SK-N-SH (cell line): ENCODE measurements around the gene SLC10A7. TPM values are rescaled to one million over a fixed set of nuclear protein-coding genes. Genes with fewer than 3 reads are reported as not detected.

ENCODE experiments used
- CTCF ChIA-PET: fragments of 300-600, 350-600 bp; formaldehyde crosslinking; extraction: SDS; loops from one replicate; lab custom pipeline; 2021; lab: Yijun Ruan, JAX
- POLR2A ChIA-PET: fragments of 350-600 bp; sonication (Branson Sonifier 250); formaldehyde crosslinking; extraction: SDS; loops from one replicate; lab custom pipeline; 2020; ENCODE audit warnings: antibody characterized with exemption, inconsistent platforms; lab: Yijun Ruan, JAX
- DNase-seq: peaks from one replicate; pipeline ENCODE4 v3.0.0; 2012
- H2AFZ ChIP-seq: fragments of 200-600 bp; sonication (generic); 2 replicates; pipeline ENCODE4 v1.8.1; 2016; ENCODE audit warnings: antibody characterized with exemption, mild to moderate bottlenecking, low read depth
- H3F3A ChIP-seq: fragments of 200-600 bp; sonication (generic); replicated peaks from 2 replicates; pipeline ENCODE3; 2016; ENCODE audit warnings: antibody characterized with exemption, mild to moderate bottlenecking; ENCODE audit not compliant: insufficient read depth
- H3K27ac ChIP-seq, 2 experiments: fragments of 200-500 bp in 1 of 2; fragments of 200-600 bp in 1 of 2; sonication (Bioruptor generic) in 1 of 2; sonication (generic), shearing (Covaris generic) in 1 of 2; 2 replicates each; pipeline versions ENCODE4 v1.5.1 to v1.6.1; 2014 to 2016; ENCODE audit warnings: low read depth in 2 of 2, inconsistent platforms in 1 of 2, low read length in 1 of 2, mild to moderate bottlenecking in 1 of 2, mixed read lengths in 1 of 2
- H3K27me3 ChIP-seq: fragments of 200-600 bp; sonication (generic), shearing (Covaris generic); 2 replicates; pipeline ENCODE4 v1.6.1; 2016; ENCODE audit warnings: mixed run types; ENCODE audit not compliant: insufficient read depth
- H3K36me3 ChIP-seq, 2 experiments: fragments of 200-500 bp in 1 of 2; fragments of 200-600 bp in 1 of 2; sonication (Bioruptor generic) in 1 of 2; sonication (generic) in 1 of 2; replicated peaks in 1 of 2; 2 replicates each; pipeline versions ENCODE3 to v1.5.1; 2014 to 2016; ENCODE audit warnings: low read length in 1 of 2, mild to moderate bottlenecking in 1 of 2; ENCODE audit not compliant: insufficient read depth in 2 of 2, control insufficient read depth in 1 of 2
- H3K4me1 ChIP-seq, 2 experiments: fragments of 200-500 bp in 1 of 2; fragments of 200-600 bp in 1 of 2; sonication (Bioruptor generic) in 1 of 2; sonication (generic), shearing (Covaris generic) in 1 of 2; 2 replicates each; pipeline versions ENCODE4 v1.5.1 to v1.6.1; 2014 to 2016; ENCODE audit warnings: low read depth in 1 of 2, low read length in 1 of 2, mixed run types in 1 of 2; ENCODE audit not compliant: insufficient read depth in 2 of 2, control insufficient read depth in 1 of 2
- H3K4me2 ChIP-seq: fragments of 200-600 bp; sonication (generic), shearing (Covaris generic); 2 replicates; pipeline ENCODE4 v1.6.1; 2017; ENCODE audit warnings: mixed run types
- H3K4me3 ChIP-seq, 2 experiments: fragments of 200-500 bp in 1 of 2; fragments of 200-600 bp in 1 of 2; sonication (Bioruptor generic) in 1 of 2; sonication (generic), shearing (Covaris generic) in 1 of 2; 2 replicates each; pipeline versions ENCODE4 v1.5.1 to v1.8.1; 2014 to 2016; ENCODE audit warnings: low read depth in 2 of 2, inconsistent platforms in 1 of 2, low read length in 1 of 2, mild to moderate bottlenecking in 1 of 2, mixed read lengths in 1 of 2, moderate library complexity in 1 of 2
- H3K79me2 ChIP-seq: fragments of 200-600 bp; sonication (generic); 2 replicates; pipeline ENCODE4 v1.8.1; 2017; ENCODE audit warnings: mild to moderate bottlenecking; ENCODE audit not compliant: insufficient read depth
- H3K9ac ChIP-seq: fragments of 200-600 bp; sonication (generic); 2 replicates; pipeline ENCODE4 v1.6.1; 2017; ENCODE audit warnings: mixed run types
- H3K9me2 ChIP-seq: fragments of 200-600 bp; sonication (generic); 2 replicates; pipeline ENCODE4 v1.6.1; 2017; ENCODE audit warnings: mixed run types
- H3K9me3 ChIP-seq: fragments of 200-600 bp; sonication (generic); 2 replicates; pipeline ENCODE4 v1.6.1; 2017; ENCODE audit warnings: mixed run types, mild to moderate bottlenecking, moderate library complexity
- H4K20me1 ChIP-seq: fragments of 200-600 bp; sonication (generic); 2 replicates; pipeline ENCODE4 v1.6.1; 2017; ENCODE audit warnings: mild to moderate bottlenecking, mixed run types; ENCODE audit not compliant: insufficient read depth
- EZH2phosphoT487 ChIP-seq: fragments of 200-600 bp; sonication (generic); IDR thresholded peaks from 2 replicates; pipeline ENCODE4 v1.6.1; 2017; ENCODE audit warnings: low read depth, mixed run types, mild to moderate bottlenecking, antibody characterized with exemption, moderate library complexity, borderline replicate concordance
- JUND ChIP-seq: IDR thresholded peaks from 2 replicates; pipeline ENCODE4 v1.4.0; 2012
- MEF2A ChIP-seq: IDR thresholded peaks from 2 replicates; pipeline ENCODE4 v1.4.0; 2012; ENCODE audit warnings: low read depth, borderline replicate concordance
- MXI1 ChIP-seq: IDR thresholded peaks from 2 replicates; pipeline ENCODE4 v1.6.1; 2012; ENCODE audit warnings: mild to moderate bottlenecking, low read depth, low read length, improper control_type of control experiment
- NFIC ChIP-seq: IDR thresholded peaks from 2 replicates; pipeline ENCODE4 v1.4.0; 2012; ENCODE audit warnings: borderline replicate concordance
- RAD21 ChIP-seq: IDR thresholded peaks from 2 replicates; pipeline ENCODE4 v1.6.1; 2012; ENCODE audit warnings: mild to moderate bottlenecking, low read length
- RCOR1 ChIP-seq: fragments of 150-350 bp; IDR thresholded peaks from 2 replicates; pipeline ENCODE4 v1.6.1; 2017; ENCODE audit warnings: antibody characterized with exemption, low read length
- RXRA ChIP-seq: IDR thresholded peaks from 2 replicates; pipeline ENCODE4 v1.4.0; 2012; ENCODE audit warnings: low read depth, mild to moderate bottlenecking, borderline replicate concordance
- SMC3 ChIP-seq: IDR thresholded peaks from 2 replicates; pipeline ENCODE4 v1.6.1; 2012; ENCODE audit warnings: low read depth, low read length, improper control_type of control experiment
- TEAD4 ChIP-seq: IDR thresholded peaks from 2 replicates; pipeline ENCODE4 v1.4.0; 2012; ENCODE audit warnings: mild to moderate bottlenecking, borderline replicate concordance; ENCODE audit not compliant: insufficient read depth
- WGBS: methylation state at CpG from one replicate; pipeline ENCODE4 v1.1.6; 2017; ENCODE audit warnings: low lambda C conversion rate; 5-methylcytosine and 5-hydroxymethylcytosine counted together
- polyA plus RNA-seq, 3 experiments: library from polyadenylated mRNA; depleted of rRNA; stranded (reverse); fragments of >200 nt; gene quantifications; 2 replicates each; pipeline ENCODE4 v1.2.3, GENCODE V29; 2012
- TF ChIP-seq, protein P1 (sequence below): IDR thresholded peaks from 2 replicates; pipeline ENCODE4 v1.4.0; 2012; ENCODE audit warnings: low read depth
- TF ChIP-seq, protein P2 (sequence below): IDR thresholded peaks from 2 replicates; pipeline ENCODE4; 2012
- TF ChIP-seq, protein P3 (sequence below): IDR thresholded peaks from 2 replicates; pipeline ENCODE4 v1.6.1; 2012; ENCODE audit warnings: mild to moderate bottlenecking, low read depth, low read length, moderate library complexity
- TF ChIP-seq, protein P4 (sequence below): fragments of 150-350 bp; IDR thresholded peaks from 2 replicates; pipeline ENCODE4 v1.6.1; 2016; ENCODE audit warnings: mild to moderate bottlenecking, low read depth, low read length

SLC10A7 gene
- polyA plus RNA-seq, 1 of the 3 experiments (the other 2 are of a cell fraction), result 3.3 TPM

DNA sequence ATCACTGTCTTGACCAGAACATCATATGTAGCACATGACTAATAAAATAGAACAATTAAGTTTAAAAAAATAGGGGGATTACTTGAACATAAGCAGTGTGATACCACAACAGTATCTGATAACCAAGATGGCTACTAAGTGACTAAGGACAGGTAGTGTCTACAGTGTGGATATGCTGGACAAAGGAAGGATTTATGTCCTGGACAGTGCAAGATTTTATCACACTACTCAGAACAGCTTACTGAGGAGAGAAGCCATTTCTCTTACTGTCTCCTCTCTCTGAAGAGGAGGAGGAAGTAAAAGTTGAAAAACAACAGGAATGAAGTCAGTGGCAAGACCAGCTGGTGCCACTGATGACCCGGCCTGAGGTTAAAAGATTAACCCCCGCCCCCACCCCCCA lies 4.0 kb upstream of the SLC10A7 start:
- no peak for DNase-seq
- Histone ChIP-seq H3K9me3 (no peaks in the 10 kb centered on the region), H4K20me1 (no peaks in the 10 kb centered on the region), H3K36me3 (no peaks in the 10 kb centered on the region), H3K79me2 (peaks cover 8% of the 10 kb centered on the region; the same call in 1 of the 2 replicates), H3K4me3 (no peak overlapping the region), H3K27me3 (no peaks in the 10 kb centered on the region), H3F3A (peaks cover 3% of the 10 kb centered on the region), H3K4me1 (no peaks in the 10 kb centered on the region; a peak in 1 of 4 replicates), H2AFZ (no peak overlapping the region), H3K9ac (no peak overlapping the region), H3K4me2 (no peak overlapping the region), H3K27ac (no peak overlapping the region), H3K9me2 (no peaks in the 10 kb centered on the region)
- POLR2A ChIA-PET, result no interaction called here
- 54% methylated on average over 2 of the region's 2 CpGs for WGBS
- TF ChIP-seq TEAD4, result no peak
- TF ChIP-seq EZH2phosphoT487, result no peak
- TF ChIP-seq MXI1, result no peak
- TF ChIP-seq, protein P1, sequence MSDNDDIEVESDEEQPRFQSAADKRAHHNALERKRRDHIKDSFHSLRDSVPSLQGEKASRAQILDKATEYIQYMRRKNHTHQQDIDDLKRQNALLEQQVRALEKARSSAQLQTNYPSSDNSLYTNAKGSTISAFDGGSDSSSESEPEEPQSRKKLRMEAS, result no peak
- CTCF ChIA-PET, result no interaction called here

DNA sequence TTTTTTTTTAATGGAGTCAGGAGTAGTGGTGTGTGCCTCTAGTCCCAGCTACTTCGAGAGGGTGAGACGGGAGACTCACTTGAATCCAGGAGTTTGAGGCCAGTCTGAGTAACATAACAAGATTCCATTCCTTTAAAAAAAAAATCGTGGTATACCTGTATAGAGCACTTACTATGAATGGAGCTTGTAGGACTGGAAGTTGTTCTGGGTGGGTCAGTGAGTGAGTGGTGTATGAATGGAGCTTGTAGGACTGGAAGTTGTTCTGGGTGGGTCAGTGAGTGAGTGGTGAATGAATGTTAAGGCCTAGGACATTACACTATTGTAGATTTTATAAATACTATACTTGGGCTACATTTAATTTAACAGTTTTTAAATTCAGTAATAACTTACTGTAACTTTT lies 2.9 kb upstream of the SLC10A7 start:
- no peaks in the 10 kb centered on the region for H3K27me3 ChIP-seq
- H2AFZ ChIP-seq, result no peak overlapping the region
- TF ChIP-seq, protein P2, sequence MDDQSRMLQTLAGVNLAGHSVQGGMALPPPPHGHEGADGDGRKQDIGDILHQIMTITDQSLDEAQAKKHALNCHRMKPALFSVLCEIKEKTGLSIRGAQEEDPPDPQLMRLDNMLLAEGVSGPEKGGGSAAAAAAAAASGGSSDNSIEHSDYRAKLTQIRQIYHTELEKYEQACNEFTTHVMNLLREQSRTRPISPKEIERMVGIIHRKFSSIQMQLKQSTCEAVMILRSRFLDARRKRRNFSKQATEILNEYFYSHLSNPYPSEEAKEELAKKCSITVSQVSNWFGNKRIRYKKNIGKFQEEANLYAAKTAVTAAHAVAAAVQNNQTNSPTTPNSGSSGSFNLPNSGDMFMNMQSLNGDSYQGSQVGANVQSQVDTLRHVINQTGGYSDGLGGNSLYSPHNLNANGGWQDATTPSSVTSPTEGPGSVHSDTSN, result no peak
- TF ChIP-seq NFIC (no peak), RXRA (no peak), SMC3 (no peak), RCOR1 (no peak), MEF2A (no peak), RAD21 (no peak), JUND (no peak)
- TF ChIP-seq, protein P3, sequence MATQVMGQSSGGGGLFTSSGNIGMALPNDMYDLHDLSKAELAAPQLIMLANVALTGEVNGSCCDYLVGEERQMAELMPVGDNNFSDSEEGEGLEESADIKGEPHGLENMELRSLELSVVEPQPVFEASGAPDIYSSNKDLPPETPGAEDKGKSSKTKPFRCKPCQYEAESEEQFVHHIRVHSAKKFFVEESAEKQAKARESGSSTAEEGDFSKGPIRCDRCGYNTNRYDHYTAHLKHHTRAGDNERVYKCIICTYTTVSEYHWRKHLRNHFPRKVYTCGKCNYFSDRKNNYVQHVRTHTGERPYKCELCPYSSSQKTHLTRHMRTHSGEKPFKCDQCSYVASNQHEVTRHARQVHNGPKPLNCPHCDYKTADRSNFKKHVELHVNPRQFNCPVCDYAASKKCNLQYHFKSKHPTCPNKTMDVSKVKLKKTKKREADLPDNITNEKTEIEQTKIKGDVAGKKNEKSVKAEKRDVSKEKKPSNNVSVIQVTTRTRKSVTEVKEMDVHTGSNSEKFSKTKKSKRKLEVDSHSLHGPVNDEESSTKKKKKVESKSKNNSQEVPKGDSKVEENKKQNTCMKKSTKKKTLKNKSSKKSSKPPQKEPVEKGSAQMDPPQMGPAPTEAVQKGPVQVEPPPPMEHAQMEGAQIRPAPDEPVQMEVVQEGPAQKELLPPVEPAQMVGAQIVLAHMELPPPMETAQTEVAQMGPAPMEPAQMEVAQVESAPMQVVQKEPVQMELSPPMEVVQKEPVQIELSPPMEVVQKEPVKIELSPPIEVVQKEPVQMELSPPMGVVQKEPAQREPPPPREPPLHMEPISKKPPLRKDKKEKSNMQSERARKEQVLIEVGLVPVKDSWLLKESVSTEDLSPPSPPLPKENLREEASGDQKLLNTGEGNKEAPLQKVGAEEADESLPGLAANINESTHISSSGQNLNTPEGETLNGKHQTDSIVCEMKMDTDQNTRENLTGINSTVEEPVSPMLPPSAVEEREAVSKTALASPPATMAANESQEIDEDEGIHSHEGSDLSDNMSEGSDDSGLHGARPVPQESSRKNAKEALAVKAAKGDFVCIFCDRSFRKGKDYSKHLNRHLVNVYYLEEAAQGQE, result no peak
- TF ChIP-seq, protein P4, sequence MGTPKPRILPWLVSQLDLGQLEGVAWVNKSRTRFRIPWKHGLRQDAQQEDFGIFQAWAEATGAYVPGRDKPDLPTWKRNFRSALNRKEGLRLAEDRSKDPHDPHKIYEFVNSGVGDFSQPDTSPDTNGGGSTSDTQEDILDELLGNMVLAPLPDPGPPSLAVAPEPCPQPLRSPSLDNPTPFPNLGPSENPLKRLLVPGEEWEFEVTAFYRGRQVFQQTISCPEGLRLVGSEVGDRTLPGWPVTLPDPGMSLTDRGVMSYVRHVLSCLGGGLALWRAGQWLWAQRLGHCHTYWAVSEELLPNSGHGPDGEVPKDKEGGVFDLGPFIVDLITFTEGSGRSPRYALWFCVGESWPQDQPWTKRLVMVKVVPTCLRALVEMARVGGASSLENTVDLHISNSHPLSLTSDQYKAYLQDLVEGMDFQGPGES, result no peak
- TF ChIP-seq, all 33 proteins: peak for 0
- CTCF ChIA-PET, result no interaction called here
- POLR2A ChIA-PET, result no interaction called here
- no peaks in the 10 kb centered on the region for H3K36me3 ChIP-seq
- H3K4me2 ChIP-seq, result no peak overlapping the region
- WGBS, result 84% methylated on average over 3 of the region's 3 CpGs
- no peak for DNase-seq
- H3K4me3 ChIP-seq, result no peak overlapping the region
- peaks cover 3% of the 10 kb centered on the region for H3F3A ChIP-seq
- peaks cover 16% of the 10 kb centered on the region for H3K79me2 ChIP-seq
- H3K9me3 ChIP-seq, result no peaks in the 10 kb centered on the region
- H3K27ac ChIP-seq, result no peak overlapping the region
- H3K9ac ChIP-seq, result no peak overlapping the region
- H3K9me2 ChIP-seq, result no peaks in the 10 kb centered on the region
- H4K20me1 ChIP-seq, result no peaks in the 10 kb centered on the region
- H3K4me1 ChIP-seq, result peaks cover 0 to 6% of the 10 kb centered on the region in 2 experiments; a peak in 1 of 4 replicates
